Retinal pigment epithelial cell (primary cell): ENCODE results near the gene NREP.

Experiments
- DNase-seq: peaks from one replicate; pipeline ENCODE4 v3.0.0-alpha.2; 2010; ENCODE audit warnings: low read depth
- H3K4me3 ChIP-seq: 2 replicates; pipeline ENCODE4 v1.5.1; 2011; ENCODE audit warnings: mild to moderate bottlenecking, low read length, control low read depth, moderate library complexity
- TF ChIP-seq, protein P1 (sequence below): conservative IDR thresholded peaks from 2 replicates; pipeline ENCODE4 v1.5.1; 2011; ENCODE audit warnings: low read depth, low read length, control low read depth, inconsistent platforms

NREP gene

GRCh38 chr5:111697881-111698757 lies 58.9 kb downstream of the NREP start:
- no peak overlapping the region for H3K4me3 ChIP-seq
- peak; percentile 51 for DNase-seq
- TF ChIP-seq, protein P1, sequence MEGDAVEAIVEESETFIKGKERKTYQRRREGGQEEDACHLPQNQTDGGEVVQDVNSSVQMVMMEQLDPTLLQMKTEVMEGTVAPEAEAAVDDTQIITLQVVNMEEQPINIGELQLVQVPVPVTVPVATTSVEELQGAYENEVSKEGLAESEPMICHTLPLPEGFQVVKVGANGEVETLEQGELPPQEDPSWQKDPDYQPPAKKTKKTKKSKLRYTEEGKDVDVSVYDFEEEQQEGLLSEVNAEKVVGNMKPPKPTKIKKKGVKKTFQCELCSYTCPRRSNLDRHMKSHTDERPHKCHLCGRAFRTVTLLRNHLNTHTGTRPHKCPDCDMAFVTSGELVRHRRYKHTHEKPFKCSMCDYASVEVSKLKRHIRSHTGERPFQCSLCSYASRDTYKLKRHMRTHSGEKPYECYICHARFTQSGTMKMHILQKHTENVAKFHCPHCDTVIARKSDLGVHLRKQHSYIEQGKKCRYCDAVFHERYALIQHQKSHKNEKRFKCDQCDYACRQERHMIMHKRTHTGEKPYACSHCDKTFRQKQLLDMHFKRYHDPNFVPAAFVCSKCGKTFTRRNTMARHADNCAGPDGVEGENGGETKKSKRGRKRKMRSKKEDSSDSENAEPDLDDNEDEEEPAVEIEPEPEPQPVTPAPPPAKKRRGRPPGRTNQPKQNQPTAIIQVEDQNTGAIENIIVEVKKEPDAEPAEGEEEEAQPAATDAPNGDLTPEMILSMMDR: peak; percentile 35

DNA sequence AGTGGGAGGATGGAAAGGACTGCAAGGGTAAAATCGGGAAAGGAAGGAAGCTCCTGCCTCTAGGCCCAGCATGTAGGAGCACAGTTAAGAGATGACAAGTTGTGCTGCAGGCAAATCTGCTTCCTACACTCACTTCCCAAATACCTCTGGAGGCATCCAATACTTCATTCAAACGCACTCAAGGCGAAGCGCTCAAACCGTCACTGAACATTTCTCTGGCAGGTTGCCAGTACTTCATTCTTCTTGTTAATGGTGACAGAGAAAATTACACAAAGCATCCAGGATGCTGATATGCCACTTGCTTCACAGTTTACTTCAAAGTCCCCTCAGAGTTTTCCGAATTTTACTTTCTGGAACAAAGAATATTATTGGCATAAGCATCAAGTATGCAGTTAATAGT lies 59.8 kb downstream of the NREP start:
- no peak for DNase-seq
- TF ChIP-seq, protein P1: no peak
- no peak overlapping the region for H3K4me3 ChIP-seq

DNA sequence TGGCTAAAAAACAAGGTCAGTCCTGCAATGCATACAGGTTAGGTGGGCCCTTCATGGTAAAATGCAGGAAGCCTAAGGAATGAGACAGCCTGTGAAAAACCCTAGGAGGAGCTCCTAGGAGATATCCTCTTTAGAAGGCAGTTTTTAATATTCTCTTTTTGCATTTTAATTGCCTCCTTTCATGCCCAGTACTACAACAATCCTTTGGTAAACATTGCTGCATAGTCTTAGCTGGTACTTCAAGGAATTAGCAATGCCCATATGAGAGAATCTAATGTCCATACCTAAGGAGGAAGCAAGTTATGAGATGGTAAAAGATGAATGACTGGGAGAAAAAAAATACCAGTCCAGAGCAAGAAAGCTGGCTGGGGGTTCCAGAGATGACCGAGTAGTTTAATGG lies 61.0 kb downstream of the NREP start:
- no peak overlapping the region for H3K4me3 ChIP-seq
- no peak for DNase-seq
- TF ChIP-seq, protein P1: no peak

- peak; percentile 37 for DNase-seq
- H3K4me3 ChIP-seq: no peak overlapping the region
- TF ChIP-seq, protein P1: no peak
These were observed 62.9 kb downstream of the NREP start for GRCh38 chr5:111694133-111694532.

DNA sequence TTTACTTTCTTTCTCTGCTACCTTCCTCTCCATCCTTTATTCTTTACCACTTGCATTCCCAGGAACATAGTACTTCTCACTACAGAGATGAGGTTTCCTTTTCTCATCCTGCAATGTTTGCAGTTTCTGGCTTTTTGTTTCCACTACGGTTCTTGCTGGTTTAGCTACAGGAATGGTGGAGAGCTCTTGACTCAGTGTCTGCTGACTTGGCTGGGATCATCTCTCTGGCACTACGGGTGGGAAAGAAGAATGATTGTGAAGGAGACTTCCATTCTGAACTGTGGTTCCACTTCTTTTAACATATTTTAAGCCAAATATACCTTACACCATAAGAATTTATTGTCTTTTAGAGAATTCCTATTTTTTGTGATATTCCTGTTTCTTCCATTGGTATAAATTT lies 65.1 kb downstream of the NREP start:
- TF ChIP-seq, protein P1: no peak
- DNase-seq: no peak
- no peak overlapping the region for H3K4me3 ChIP-seq

GRCh38 chr5:111691508-111691907 lies 65.5 kb downstream of the NREP start:
- H3K4me3 ChIP-seq: no peak overlapping the region
- TF ChIP-seq, protein P1: no peak
- no peak for DNase-seq

- TF ChIP-seq, protein P1: no peak
- DNase-seq: no peak
These were observed 67.5 kb downstream of the NREP start for GRCh38 chr5:111689357-111689935.

More at GRCh38 chr5:111689357-111689935, 67.5 kb downstream of the NREP start:
- no peak overlapping the region for H3K4me3 ChIP-seq
